Caco-2 (cell line): ENCODE results near the gene DGKI. TPM values are rescaled to one million over a fixed set of nuclear protein-coding genes. Genes with fewer than 3 reads are reported as not detected.

ENCODE experiments used
- BruUV-seq: library from RNA; stranded (reverse); fragments of 400-500 nt; replicated peaks from 2 replicates; lab custom pipeline; 2021; lab: Mats Ljungman, UMichigan
- CTCF ChIA-PET: fragments of 300-600 bp; sonication (Branson Sonifier 250); formaldehyde crosslinking; loops from one replicate; lab custom pipeline; 2022; ENCODE audit warnings: antibody characterized with exemption; lab: Charles Lee
- POLR2A ChIA-PET: fragments of 300-600 bp; sonication (Branson Sonifier 250); formaldehyde crosslinking; loops from one replicate; lab custom pipeline; 2022; ENCODE audit warnings: antibody characterized with exemption; lab: Charles Lee
- DNase-seq, 2 experiments: peaks; one replicate each; pipeline versions ENCODE4 v3.0.0 to v3.0.0-alpha.2; 2020 to 2022
- H3K27me3 ChIP-seq: replicated peaks from 2 replicates; pipeline ENCODE4 v1.6.0; 2011; ENCODE audit warnings: low read length; ENCODE audit not compliant: control insufficient read depth, insufficient read depth
- H3K36me3 ChIP-seq: 2 replicates; pipeline ENCODE4 v1.5.1; 2011; ENCODE audit warnings: low read length; ENCODE audit not compliant: control insufficient read depth, insufficient read depth
- H3K4me1 ChIP-seq: fragments of 250-450 bp; sonication (Bioruptor Pico); 2 replicates; pipeline ENCODE4 v1.5.1; 2020; ENCODE audit warnings: mild to moderate bottlenecking
- H3K4me3 ChIP-seq: 2 replicates; pipeline ENCODE4 v1.5.1; 2011; ENCODE audit warnings: low read depth, mild to moderate bottlenecking, control low read depth, low read length
- H3K9me3 ChIP-seq: fragments of 250-450 bp; sonication (Bioruptor Pico); 2 replicates; pipeline ENCODE4 v1.5.1; 2020; ENCODE audit warnings: mild to moderate bottlenecking, moderate library complexity
- H3K27ac Mint-ChIP-seq: one replicate; pipeline ENCODE4 v1.8.0; 2022; ENCODE audit warnings: mixed read lengths; ENCODE audit not compliant: unreplicated experiment
- H3K27me3 Mint-ChIP-seq: one replicate; pipeline ENCODE4 v1.8.0; 2022; ENCODE audit warnings: mixed read lengths; ENCODE audit not compliant: insufficient read depth, unreplicated experiment
- H3K36me3 Mint-ChIP-seq: one replicate; pipeline ENCODE4 v1.8.0; 2022; ENCODE audit warnings: mild to moderate bottlenecking, mixed read lengths; ENCODE audit not compliant: insufficient read depth, unreplicated experiment
- H3K4me1 Mint-ChIP-seq: one replicate; pipeline ENCODE4 v1.8.0; 2022; ENCODE audit warnings: low read depth, mixed read lengths; ENCODE audit not compliant: unreplicated experiment
- H3K4me3 Mint-ChIP-seq: one replicate; pipeline ENCODE4 v1.8.0; 2022; ENCODE audit warnings: mild to moderate bottlenecking, moderate library complexity, mixed read lengths; ENCODE audit not compliant: unreplicated experiment
- H3K9me3 Mint-ChIP-seq: one replicate; pipeline ENCODE4 v1.8.0; 2022; ENCODE audit warnings: mixed read lengths; ENCODE audit not compliant: unreplicated experiment
- intact Hi-C: fragments of 100-400 bp; cut with micrococcal nuclease; formaldehyde crosslinking; loops from one replicate; pipeline ENCODE4 v1.10.0; 2022; ENCODE audit not compliant: unreplicated experiment
- total RNA-seq: library from RNA; stranded (reverse); gene quantifications from 2 replicates; pipeline ENCODE4 v1.2.3, GENCODE V29; 2022
- TF ChIP-seq, protein P1 (sequence below), 2 experiments: fragments of 200-600 bp in 1 of 2; IDR thresholded peaks; 1 replicate in 1 of 2; 2 replicates in 1 of 2; pipeline versions ENCODE4 v1.5.1 to v1.8.0; 2011 to 2022; ENCODE audit warnings: antibody characterized with exemption in 1 of 2, control low read depth in 1 of 2, inconsistent platforms in 1 of 2, low read depth in 1 of 2, low read length in 1 of 2, mild to moderate bottlenecking in 1 of 2, moderate library complexity in 1 of 2; ENCODE audit not compliant: insufficient read depth in 1 of 2, severe bottlenecking in 1 of 2, unreplicated experiment in 1 of 2

The DGKI gene
- total RNA-seq, 1 experiment from 2014 or later, result 0.84 TPM

- intact Hi-C loops, result no loop called here
- no TSS peak for BruUV-seq
- Histone ChIP-seq H3K4me1 (no peaks in the 10 kb centered on the region), H3K36me3 (no peaks in the 10 kb centered on the region), H3K4me3 (no peak overlapping the region), H3K9me3 (no peaks in the 10 kb centered on the region), H3K27me3 (no peaks in the 10 kb centered on the region)
- POLR2A ChIA-PET, result no interaction called here
- Mint-ChIP-seq H3K36me3 (no peaks in the 10 kb centered on the region), H3K27me3 (peaks cover 15% of the 10 kb centered on the region), H3K4me3 (no peak overlapping the region), H3K4me1 (no peaks in the 10 kb centered on the region), H3K27ac (no peak overlapping the region), H3K9me3 (no peaks in the 10 kb centered on the region)
- TF ChIP-seq, protein P1, sequence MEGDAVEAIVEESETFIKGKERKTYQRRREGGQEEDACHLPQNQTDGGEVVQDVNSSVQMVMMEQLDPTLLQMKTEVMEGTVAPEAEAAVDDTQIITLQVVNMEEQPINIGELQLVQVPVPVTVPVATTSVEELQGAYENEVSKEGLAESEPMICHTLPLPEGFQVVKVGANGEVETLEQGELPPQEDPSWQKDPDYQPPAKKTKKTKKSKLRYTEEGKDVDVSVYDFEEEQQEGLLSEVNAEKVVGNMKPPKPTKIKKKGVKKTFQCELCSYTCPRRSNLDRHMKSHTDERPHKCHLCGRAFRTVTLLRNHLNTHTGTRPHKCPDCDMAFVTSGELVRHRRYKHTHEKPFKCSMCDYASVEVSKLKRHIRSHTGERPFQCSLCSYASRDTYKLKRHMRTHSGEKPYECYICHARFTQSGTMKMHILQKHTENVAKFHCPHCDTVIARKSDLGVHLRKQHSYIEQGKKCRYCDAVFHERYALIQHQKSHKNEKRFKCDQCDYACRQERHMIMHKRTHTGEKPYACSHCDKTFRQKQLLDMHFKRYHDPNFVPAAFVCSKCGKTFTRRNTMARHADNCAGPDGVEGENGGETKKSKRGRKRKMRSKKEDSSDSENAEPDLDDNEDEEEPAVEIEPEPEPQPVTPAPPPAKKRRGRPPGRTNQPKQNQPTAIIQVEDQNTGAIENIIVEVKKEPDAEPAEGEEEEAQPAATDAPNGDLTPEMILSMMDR (IDR thresholded peaks at IDR 0.05; ENCODE audit: insufficient read depth in 1 of 2, low read depth in 1 of 2, low read length in 1 of 2, severe bottlenecking in 1 of 2, unreplicated experiment in 1 of 2), result no peak
- CTCF ChIA-PET, result no interaction called here
- no peak for DNase-seq
These were observed 403.2 kb downstream of the DGKI start for GRCh38 chr7:137443616-137444015.

- Mint-ChIP-seq H3K4me1 (no peaks in the 10 kb centered on the region), H3K27me3 (peaks cover 7% of the 10 kb centered on the region), H3K4me3 (no peak overlapping the region), H3K27ac (no peak overlapping the region), H3K36me3 (no peaks in the 10 kb centered on the region), H3K9me3 (no peaks in the 10 kb centered on the region)
- CTCF ChIA-PET, result no interaction called here
- no peak overlapping the region for H3K4me3 ChIP-seq
- POLR2A ChIA-PET, result no interaction called here
- no peaks in the 10 kb centered on the region for H3K9me3 ChIP-seq
- no peaks in the 10 kb centered on the region for H3K27me3 ChIP-seq
- H3K36me3 ChIP-seq, result no peaks in the 10 kb centered on the region
- intact Hi-C loops, result no loop called here
- BruUV-seq, result no TSS peak
- TF ChIP-seq, protein P1 (IDR thresholded peaks at IDR 0.05; ENCODE audit: insufficient read depth in 1 of 2, low read depth in 1 of 2, low read length in 1 of 2, severe bottlenecking in 1 of 2, unreplicated experiment in 1 of 2), result no peak
- no peaks in the 10 kb centered on the region for H3K4me1 ChIP-seq
- DNase-seq, result no peak
These were observed 405.3 kb downstream of the DGKI start for GRCh38 chr7:137441451-137441850.

GRCh38 chr7:137439829-137440825 lies 406.6 kb downstream of the DGKI start:
- ChIA-PET POLR2A (no interaction called here), CTCF (no interaction called here)
- Mint-ChIP-seq H3K36me3 (no peaks in the 10 kb centered on the region), H3K4me1 (no peaks in the 10 kb centered on the region), H3K27ac (no peak overlapping the region), H3K4me3 (no peak overlapping the region), H3K9me3 (no peaks in the 10 kb centered on the region), H3K27me3 (peaks cover 7% of the 10 kb centered on the region)
- no peaks in the 10 kb centered on the region for H3K4me1 ChIP-seq
- intact Hi-C loops, result no loop called here
- BruUV-seq, result no TSS peak
- TF ChIP-seq, protein P1 (IDR thresholded peaks at IDR 0.05; ENCODE audit: insufficient read depth in 1 of 2, low read depth in 1 of 2, low read length in 1 of 2, severe bottlenecking in 1 of 2, unreplicated experiment in 1 of 2), result no peak
- no peaks in the 10 kb centered on the region for H3K36me3 ChIP-seq
- no peak overlapping the region for H3K4me3 ChIP-seq
- no peak for DNase-seq
- no peaks in the 10 kb centered on the region for H3K27me3 ChIP-seq
- no peaks in the 10 kb centered on the region for H3K9me3 ChIP-seq
